G401 (cell line): ENCODE results near the gene ALDH9A1. TPM values are rescaled to one million over a fixed set of nuclear protein-coding genes. Genes with fewer than 3 reads are reported as not detected.
"Not testable (repeated sequence)": the region's sequence is repeated elsewhere in the genome, so short reads cannot be mapped to it uniquely, and the experiment has no call there.

Experiments used
- DNase-seq: peaks from one replicate; pipeline ENCODE4 v3.0.0-alpha.2; 2015; ENCODE audit warnings: low spot score
- in situ Hi-C: cut with HindIII; loops from 2 replicates; pipeline ENCODE4 v1.10.0; 2016; ENCODE audit warnings: low sequenced_read_pairs, mixed read lengths
- total RNA-seq: library from RNA; depleted of rRNA; stranded (reverse); fragments of >200 nt; shearing (Covaris generic); gene quantifications from 2 replicates; pipeline ENCODE4 v1.2.3, GENCODE V29; 2014

ALDH9A1 gene
- total RNA-seq, 1 experiment from 2014 or later = 132 TPM

DNA sequence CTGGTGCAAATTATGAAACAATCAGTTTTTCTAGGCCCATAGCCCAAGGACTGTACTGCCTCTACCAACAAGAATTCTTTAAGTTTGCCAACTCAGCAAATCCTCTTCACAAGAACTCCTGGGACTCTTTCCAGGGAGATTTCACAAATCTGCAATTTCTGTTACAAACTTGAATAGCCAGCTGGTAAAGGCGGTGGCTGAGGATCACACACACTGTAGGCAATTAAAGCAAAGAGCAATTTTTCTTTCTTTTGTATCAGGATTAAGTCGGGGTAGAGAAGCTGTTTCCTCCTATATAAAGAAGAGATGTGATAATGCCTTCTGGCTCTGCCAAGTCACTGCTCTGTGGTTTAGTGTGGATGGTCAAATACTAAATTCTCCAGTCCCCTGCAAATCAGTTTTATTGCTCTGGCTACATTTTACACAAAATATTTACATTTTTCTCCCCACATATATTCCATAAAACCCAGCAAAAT, 1.7 kb downstream of the ALDH9A1 start:
- in situ Hi-C loops = no loop called here
- DNase-seq = peak; percentile 47

DNA sequence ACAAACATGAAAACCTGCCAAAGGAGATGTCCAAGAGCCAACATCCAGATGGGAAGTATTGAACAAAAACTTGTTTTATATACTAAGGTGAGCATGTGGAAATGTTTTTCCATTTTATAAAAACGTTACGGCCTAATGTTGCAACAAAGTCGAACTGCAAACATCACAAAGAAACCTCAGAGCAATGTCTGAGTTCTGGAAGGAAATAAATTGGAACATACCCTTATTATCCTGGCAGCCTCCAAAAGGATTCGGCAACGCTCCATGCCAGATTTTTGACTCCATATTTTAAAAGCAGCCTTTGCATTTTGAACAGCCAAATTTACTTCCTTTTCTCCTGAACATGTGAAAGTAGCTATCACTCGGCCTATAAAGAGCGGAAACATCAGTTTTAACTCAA, 3.3 kb downstream of the ALDH9A1 start:
- in situ Hi-C loops = no loop called here
- DNase-seq = no peak

DNA sequence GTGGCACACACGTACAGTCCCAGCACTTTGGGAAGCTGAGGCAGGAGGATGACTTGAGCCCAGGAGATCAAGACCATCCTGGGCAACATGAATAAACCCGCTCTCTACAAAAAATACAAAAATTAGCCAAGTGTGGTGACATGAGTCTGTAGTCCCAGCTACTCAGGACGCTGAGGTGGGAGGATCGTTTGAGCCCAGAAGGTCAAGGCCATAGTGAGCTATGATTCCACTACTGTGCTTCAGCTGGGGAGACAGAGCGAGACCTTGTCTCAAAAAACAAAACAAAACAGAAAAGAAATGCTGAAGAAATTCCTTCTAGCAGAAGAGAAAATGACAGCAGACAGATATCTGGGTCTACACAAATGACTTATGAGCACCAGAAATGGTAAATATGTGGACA, 10.3 kb downstream of the ALDH9A1 start:
- no peak for DNase-seq
- in situ Hi-C loops = no loop called here

DNA sequence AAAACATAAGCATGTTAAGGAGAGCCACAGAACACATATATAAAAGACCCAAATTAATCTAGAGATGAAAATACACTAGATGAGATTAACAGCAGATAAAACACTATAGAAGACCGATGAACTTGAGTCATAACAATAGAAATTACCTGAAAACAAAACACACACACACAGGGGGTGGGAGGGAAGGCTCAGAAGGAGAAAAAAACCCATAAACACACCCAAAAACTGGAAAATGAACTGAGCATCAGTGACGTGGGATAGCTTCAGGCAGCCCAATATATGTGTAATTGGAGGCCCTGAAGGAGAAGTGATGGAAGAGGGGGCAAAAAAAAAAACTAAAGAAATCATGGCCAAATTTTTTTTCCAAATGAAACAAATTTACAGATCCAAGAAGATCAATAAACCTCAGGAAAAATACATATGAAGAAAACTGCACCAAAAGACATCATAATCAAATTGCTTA, 11.4 kb downstream of the ALDH9A1 start:
- DNase-seq = no peak
- in situ Hi-C loops = no loop called here

DNA sequence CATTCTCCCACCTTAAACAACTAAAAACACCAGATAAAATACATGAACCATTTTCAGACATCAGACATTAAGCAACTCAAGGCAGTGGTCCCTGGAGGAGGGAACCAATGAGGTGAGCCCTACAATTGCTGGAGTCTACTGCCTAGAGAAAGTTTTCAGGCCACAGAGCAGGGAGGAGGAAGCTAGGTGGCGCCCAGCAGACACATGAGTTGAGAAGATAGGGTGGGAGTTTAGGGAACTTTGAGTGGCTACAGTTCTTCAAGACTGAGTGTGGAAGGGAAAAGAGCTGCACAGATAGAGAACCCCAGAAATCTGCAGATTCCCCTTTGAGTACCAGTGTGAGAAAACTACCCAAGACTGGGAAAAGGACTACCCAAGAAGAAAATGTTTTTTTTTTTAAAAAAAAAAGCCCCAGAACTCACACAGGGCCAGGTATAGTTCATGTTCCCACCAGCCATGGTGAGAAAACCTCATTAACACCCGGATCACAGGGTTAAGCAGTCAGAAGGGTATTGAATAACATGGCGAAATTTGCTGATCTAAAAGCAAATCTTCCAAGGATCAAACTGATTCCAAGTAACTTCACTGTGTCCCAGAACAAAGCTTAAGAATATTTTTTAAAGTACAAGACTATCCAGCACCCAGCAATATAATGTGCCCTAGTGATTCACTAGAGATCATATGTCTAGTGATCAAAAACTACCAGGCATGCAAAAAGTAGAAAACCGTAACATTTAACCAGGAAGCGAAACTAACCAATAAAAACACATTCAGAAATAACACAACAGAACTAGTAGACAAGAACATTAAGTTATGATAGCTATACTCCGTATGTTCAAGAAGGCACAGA, 12.0 kb downstream of the ALDH9A1 start:
- in situ Hi-C loops = no loop called here
- DNase-seq = no peak

DNA sequence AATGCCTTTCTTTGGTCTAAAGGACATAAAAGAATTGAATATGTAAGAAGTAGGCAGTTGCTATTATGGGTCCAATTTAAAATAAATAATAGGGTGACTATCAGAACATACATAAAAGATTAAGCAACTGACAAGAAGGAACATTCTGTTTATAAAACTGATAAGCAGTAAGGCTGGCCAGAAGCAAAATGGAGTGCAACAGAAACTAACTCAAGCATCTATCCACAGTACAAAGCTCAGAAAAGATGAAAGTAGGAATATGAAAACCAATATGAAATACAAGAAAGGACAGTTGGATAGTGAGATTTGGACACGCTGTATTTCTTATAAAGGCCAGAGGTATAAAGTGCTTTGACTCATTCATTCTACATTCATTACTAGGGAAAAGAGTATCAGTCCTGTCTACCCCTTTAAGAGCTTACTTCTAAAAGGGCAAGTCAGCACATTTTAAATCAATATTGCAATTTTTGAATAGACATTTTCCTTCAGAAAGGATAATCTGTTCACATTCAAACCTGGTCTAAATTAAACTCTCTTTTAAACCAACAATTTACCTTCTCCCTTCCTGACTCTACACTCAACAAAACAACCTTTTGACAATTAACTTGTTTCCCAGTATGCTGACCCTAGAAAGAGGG, 14.4 kb downstream of the ALDH9A1 start:
- in situ Hi-C loops = no loop called here
- DNase-seq = no peak

DNA sequence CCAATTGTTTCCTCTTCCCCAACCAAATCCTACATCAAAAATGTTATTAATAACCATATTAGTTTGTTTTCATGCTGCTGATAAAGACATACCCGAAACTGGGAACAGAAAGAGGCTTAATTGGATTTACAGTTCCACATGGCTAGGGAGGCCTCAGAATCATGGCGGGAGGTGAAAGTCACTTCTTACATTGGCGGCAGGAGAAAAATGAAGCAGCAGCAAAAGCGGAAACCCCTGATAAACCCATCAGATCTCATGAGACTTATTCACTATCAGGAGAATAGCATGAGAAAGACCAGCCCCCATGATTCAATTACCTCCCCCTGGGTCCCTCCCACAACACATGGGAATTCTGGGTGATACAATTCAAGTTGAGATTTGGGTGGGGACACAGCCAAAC, 17.6 kb downstream of the ALDH9A1 start:
- DNase-seq, in situ Hi-C loops: not testable (repeated sequence)

DNA sequence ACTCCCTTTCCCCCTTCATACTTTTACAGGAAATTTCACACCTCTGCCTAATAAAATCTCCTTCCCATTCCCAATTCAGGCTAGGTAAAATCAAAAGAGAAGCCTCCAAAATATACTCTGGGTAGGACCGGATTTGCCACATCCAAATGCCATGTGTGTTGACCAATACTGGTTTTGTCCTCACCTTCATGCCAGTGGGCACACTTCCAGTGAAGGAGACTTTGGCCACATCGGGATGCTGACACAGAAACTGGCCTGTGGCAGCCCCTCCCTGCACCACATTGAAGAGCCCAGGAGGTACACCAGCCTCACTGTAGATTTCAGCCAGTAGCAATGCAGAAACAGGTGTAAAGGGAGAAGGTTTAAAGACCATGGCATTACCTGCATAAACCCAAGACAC, 18.1 kb downstream of the ALDH9A1 start:
- DNase-seq = no peak
- in situ Hi-C loops = no loop called here

DNA sequence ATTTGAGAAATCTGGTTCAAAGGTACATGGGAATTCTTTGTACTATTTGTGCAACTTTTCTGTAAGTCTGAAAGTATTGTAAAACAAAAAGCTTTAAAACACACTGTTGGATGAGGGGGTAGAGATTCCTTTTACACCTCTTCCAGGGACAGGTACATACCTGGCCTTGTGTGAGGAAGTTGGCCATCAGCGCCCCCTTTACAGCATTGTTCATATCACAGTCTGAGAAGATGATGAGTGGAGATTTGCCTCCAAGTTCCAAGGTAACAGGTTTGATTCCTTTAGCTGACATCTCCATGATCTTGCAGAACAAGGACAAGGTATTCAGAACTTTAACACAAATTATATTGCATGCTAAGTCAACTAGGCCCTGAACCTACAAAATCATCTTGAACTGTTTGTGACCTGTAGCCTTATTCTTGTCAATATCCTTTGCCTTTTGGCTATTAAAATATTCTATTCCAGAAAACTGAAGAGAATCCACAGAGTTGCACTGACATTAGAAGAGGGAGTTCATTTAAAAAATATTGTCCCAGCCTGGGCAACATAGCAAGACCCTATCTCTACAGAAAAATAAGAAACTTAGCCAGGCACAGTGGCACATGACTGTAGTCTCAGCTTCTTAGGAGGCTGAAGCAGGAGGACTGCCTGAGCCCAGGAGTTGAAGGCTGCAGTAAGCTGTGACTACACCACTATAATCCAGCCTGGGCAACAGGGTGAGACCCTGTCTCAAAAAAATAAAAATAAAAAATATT, 18.9 kb downstream of the ALDH9A1 start:
- no peak for DNase-seq
- in situ Hi-C loops = no loop called here

DNA sequence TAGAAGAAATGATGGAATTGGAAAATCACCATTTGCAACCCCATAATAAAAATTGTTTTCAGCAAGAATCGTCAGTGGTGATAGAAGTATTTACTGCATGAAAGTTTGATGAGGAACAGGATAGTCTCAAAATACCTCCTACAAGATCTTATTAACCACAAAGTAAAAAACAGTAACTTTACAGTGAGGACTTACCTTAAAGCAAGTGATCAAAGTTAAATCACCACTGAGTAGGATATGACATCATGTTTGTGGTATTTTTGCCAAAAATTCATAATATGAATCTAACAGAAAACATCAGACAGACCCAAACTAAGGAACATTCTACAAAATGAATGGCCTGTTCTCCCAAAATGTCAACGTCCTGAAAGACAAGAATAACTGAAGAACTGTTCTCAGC, 19.9 kb downstream of the ALDH9A1 start:
- DNase-seq = no peak
- in situ Hi-C loops = no loop called here

DNA sequence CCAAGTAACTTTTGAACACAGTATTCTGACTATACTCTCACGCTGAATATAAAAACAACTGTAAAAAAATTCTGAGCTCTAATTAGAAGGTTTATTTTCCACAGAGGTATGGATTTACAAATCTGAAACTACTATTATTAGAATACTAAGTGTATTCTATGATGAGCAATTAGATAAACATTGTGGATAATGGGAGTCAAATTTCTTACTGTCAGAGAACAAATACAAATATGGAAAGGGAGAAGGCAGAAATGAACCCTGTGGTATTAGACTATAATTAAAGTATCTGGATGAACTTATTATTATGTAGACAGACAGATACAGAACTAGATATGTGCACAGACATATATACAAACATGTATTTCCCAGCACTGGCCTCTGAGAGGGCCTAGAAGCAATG, 22.6 kb downstream of the ALDH9A1 start:
- in situ Hi-C loops = no loop called here
- DNase-seq = no peak

DNA sequence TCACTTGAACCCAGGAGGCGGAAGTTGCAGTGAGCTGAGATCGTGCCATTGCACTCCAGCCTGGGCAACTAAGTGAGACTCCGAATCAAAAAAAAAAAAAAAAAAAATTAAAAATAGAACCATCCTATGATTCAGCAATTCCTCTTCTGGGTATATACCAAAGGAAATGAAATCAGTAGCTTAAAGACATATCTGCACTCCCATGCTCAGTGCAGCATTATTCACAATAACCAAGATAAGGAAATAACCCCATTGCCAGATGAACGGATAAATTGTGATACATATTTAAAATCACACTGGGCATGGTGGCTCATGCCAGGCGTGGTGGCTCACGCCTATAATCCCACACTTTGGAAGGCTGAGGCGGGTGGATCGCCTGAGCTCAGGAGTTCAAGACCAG, 23.8 kb downstream of the ALDH9A1 start:
- DNase-seq = no peak
- in situ Hi-C loops = no loop called here

DNA sequence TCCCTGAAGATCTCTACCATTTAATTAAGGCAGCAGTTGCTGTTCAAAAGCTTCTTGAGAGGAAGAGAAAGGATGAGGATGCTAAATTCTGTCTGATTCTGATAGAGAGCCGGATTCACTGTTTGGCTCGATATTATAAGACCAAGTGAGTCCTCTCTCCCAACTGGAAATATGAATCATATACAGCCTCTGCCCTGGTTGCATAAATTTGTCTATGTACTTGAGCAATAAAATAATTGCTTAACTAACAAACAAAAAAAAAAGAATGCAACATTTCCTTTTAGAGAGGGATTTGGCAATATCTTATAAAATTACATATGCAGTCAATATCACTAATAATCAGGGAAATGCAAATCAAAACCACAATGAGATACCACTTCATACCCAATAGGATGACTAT, 26.8 kb downstream of the ALDH9A1 start:
- in situ Hi-C loops = no loop called here
- DNase-seq = no peak

DNA sequence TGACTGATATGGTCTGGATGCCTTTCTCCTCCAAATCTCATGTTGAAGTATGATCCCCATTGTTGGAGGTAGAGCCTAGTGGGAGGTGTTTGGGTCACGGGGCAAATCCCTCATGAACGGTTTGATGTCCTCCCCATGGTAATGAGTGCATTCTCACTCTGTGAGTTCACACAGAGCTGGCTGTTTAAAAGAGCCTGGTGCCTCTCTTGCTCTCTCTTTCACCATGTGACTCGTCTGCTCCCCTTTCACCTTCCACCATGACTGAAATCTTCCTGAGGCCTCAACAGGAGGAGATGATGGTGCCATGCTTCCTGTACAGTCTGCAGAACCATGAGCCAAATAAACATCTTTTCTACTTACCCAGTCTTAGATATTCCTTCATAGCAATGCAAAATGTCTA, 30.2 kb downstream of the ALDH9A1 start:
- in situ Hi-C loops = no loop called here
- no peak for DNase-seq

DNA sequence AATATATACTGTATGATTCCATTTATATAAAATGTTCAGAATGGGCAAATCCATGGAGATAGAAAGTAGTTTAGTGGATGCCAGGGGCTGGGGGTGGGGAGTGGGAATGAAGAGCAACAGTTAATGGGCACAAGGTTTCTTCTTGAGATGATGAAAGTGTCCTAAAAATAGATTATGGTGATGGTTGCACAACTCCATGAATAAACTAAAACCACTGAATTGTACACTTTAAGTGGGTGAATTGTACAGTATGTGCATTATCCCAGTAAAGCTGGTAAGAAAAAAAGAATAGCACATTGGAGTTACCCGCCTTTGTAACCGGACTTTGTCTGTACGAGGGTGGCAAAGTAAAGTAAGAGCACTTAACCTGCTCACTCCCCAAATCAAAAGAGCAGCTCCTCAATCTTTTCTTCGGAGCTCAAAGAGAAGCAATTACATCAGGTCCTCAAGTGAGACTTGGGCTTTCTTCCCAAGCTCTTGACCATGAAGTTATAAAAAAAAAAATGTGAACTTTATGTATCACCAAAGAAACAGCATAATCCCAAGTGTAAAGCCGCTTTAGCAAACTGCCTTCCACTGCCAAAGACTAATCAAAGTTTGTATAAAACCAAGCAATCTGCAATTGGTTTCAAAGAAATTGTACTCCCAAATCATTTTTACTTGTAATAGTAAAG, 32.1 kb downstream of the ALDH9A1 start:
- in situ Hi-C loops = no loop called here
- DNase-seq = no peak

DNA sequence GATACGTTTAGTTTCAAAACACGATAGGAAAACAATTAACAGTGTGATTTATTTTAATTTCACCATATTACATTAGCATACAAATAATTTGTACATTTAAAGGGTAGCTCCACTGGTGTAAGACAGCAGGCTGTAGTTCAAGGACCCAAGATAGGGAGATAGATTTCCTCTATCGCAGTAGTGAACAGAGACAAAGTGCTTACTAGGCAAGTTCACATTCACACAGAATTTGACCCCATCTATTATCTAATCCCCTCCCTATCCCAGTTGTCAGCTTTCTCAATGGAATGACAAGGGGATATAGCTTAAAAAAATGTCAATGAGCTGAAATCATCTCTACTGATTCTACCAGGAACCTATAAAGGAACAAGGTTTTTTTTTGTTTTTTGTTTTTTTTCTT, 36.2 kb downstream of the ALDH9A1 start:
- in situ Hi-C loops = no loop called here
- no peak for DNase-seq

DNA sequence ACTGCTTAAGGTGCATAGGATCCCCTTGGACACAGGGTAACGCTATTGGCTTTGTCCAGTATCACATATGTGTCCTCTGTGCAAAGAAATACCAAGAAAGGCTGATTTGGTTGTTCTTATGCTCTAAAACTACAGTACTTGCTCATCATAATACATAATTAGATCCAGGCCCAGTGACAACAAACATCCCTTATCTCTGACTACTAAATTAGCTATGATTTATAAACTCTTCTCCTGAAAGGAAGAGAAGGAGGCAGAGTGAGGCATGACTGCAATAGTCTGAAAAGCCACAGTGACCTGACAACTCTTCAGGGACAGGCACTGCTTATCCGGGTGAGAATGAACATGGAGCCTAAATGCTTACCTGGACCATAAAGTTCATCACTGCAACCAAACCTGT, 36.7 kb downstream of the ALDH9A1 start:
- in situ Hi-C loops = no loop called here
- no peak for DNase-seq

DNA sequence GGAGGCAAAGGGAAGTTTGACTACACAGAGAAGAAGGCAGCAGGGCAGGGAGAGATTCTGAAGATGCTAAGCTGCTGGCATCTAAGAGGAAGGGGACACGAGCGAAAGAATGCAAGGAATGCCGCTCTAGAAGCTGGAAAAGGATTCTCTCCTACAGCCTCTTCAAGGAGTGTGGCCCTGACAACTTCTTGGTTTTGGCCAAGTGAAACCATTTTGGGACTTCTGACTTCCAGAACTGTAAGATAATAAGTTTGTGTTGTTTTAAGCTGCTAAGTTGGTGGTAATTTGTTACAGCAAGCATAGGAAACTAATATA, 38.8 kb downstream of the ALDH9A1 start:
- DNase-seq = no peak
- in situ Hi-C loops = no loop called here

DNA sequence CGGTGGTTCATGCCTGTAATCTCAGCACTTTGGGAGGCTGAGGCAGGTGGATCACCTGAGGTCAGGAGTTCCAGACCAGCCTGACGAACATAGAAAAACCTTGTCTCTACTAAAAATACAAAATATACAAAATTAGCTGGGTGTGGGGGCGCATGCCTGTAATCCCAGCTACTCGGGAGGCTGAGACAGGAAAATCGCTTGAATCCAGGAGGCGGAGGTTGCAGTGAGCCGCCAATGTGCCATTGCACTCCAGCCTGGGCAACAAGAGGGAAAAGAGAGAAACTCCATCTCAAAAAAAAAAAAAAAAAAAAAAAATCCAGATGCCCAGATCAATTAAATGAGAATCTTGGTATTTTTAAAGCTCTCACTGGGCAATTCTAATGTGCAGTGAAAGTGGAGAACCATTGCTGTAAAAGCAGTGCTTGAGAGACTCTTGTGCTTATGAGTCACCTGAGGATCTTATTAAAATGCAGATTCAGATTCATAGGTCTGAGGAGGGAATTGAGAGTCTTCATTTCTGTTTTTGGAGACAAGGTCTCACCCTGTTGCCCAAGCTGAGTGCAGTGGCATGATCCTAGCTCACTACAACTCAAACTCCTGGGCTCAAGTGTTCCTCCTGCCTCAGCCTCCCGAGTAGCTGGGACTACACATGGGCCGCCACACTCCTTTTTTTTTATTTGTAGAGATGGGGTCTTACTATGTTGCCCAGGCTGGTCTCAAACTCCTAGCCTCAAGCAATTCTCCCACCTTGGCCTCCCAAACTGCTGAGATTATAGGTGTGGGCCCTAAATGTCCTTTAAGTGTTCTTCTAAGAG, 39.4 kb downstream of the ALDH9A1 start:
- DNase-seq, in situ Hi-C loops: not testable (repeated sequence)
